KMS-11 (cell line): Measurements from ENCODE around the gene CRACDL.

Experiments used
- H2AFZ ChIP-seq: fragments of 200-600 bp; sonication (generic); 2 replicates; pipeline ENCODE4 v1.6.1; 2016; ENCODE audit warnings: antibody characterized with exemption, mixed run types, low read depth
- H3K27ac ChIP-seq: fragments of 200-600 bp; sonication (generic); 2 replicates; pipeline ENCODE4 v1.6.1; 2016; ENCODE audit warnings: mild to moderate bottlenecking, mixed run types
- H3K27me3 ChIP-seq: fragments of 200-600 bp; sonication (generic); 2 replicates; pipeline ENCODE4 v1.6.1; 2017; ENCODE audit warnings: mild to moderate bottlenecking, low read depth, mixed run types, moderate library complexity; ENCODE audit not compliant: insufficient read depth
- H3K36me3 ChIP-seq: fragments of 200-600 bp; sonication (generic); 2 replicates; pipeline ENCODE4 v1.6.1; 2017; ENCODE audit warnings: mild to moderate bottlenecking, mixed run types; ENCODE audit not compliant: insufficient read depth
- H3K4me1 ChIP-seq: fragments of 200-600 bp; sonication (generic); 2 replicates; pipeline ENCODE4 v1.6.1; 2016; ENCODE audit warnings: mild to moderate bottlenecking, low read depth, mixed run types; ENCODE audit not compliant: poor library complexity, severe bottlenecking
- H3K4me2 ChIP-seq: fragments of 200-600 bp; sonication (generic); 2 replicates; pipeline ENCODE4 v1.7.0; 2016; ENCODE audit warnings: mild to moderate bottlenecking, mixed run types
- H3K4me3 ChIP-seq: fragments of 200-600 bp; sonication (generic); IDR thresholded peaks from 2 replicates; pipeline ENCODE4 v1.6.1; 2017; ENCODE audit warnings: low read depth, low read length, mixed read lengths; ENCODE audit not compliant: insufficient read depth
- H3K79me2 ChIP-seq: fragments of 200-600 bp; sonication (generic); 2 replicates; pipeline ENCODE4 v1.6.1; 2016; ENCODE audit warnings: low read depth, mixed run types; ENCODE audit not compliant: insufficient read depth
- H3K9ac ChIP-seq: fragments of 200-600 bp; sonication (generic); 2 replicates; pipeline ENCODE4 v1.6.1; 2016; ENCODE audit warnings: mild to moderate bottlenecking, mixed run types
- H4K20me1 ChIP-seq: fragments of 200-600 bp; sonication (generic); 2 replicates; pipeline ENCODE4 v1.6.1; 2016; ENCODE audit warnings: mild to moderate bottlenecking, mixed run types; ENCODE audit not compliant: insufficient read depth
- CTCF ChIP-seq: fragments of 200-600 bp; sonication (generic); conservative IDR thresholded peaks from 2 replicates; pipeline ENCODE4 v1.6.1; 2017; ENCODE audit warnings: low read depth, mild to moderate bottlenecking, antibody characterized with exemption, low read length, moderate library complexity, mixed read lengths

Gene CRACDL

GRCh38 chr2:98893911-98894321, 42.1 kb downstream of the CRACDL start:
- H3K4me2 ChIP-seq, result no peak overlapping the region
- no peak for TF ChIP-seq CTCF
- H3K27ac ChIP-seq, result no peak overlapping the region
- no peak overlapping the region for H2AFZ ChIP-seq
- no peaks in the 10 kb centered on the region for H3K27me3 ChIP-seq
- H4K20me1 ChIP-seq, result no peaks in the 10 kb centered on the region
- H3K36me3 ChIP-seq, result no peaks in the 10 kb centered on the region
- H3K4me3 ChIP-seq, result no peak overlapping the region
- H3K4me1 ChIP-seq, result no peaks in the 10 kb centered on the region
- no peak overlapping the region for H3K9ac ChIP-seq
- no peaks in the 10 kb centered on the region for H3K79me2 ChIP-seq

- Histone ChIP-seq H3K4me3 (no peak overlapping the region), H3K4me2 (no peak overlapping the region), H3K9ac (no peak overlapping the region), H3K36me3 (no peaks in the 10 kb centered on the region), H2AFZ (no peak overlapping the region), H3K79me2 (no peaks in the 10 kb centered on the region), H3K27me3 (no peaks in the 10 kb centered on the region), H3K4me1 (no peaks in the 10 kb centered on the region), H4K20me1 (no peaks in the 10 kb centered on the region), H3K27ac (no peak overlapping the region)
- no peak for TF ChIP-seq CTCF
These were observed 43.2 kb downstream of the CRACDL start for GRCh38 chr2:98892871-98893270.

GRCh38 chr2:98891591-98891990, 44.4 kb downstream of the CRACDL start:
- no peaks in the 10 kb centered on the region for H3K27me3 ChIP-seq
- no peak overlapping the region for H3K27ac ChIP-seq
- no peak overlapping the region for H2AFZ ChIP-seq
- no peak overlapping the region for H3K4me2 ChIP-seq
- no peaks in the 10 kb centered on the region for H3K36me3 ChIP-seq
- no peak overlapping the region for H3K9ac ChIP-seq
- H3K79me2 ChIP-seq, result no peaks in the 10 kb centered on the region
- no peak overlapping the region for H3K4me3 ChIP-seq
- TF ChIP-seq CTCF, result no peak
- no peaks in the 10 kb centered on the region for H4K20me1 ChIP-seq
- H3K4me1 ChIP-seq, result no peaks in the 10 kb centered on the region

GRCh38 chr2:98886066-98886554, 49.9 kb downstream of the CRACDL start:
- Histone ChIP-seq H3K79me2 (no peaks in the 10 kb centered on the region), H2AFZ (no peak overlapping the region), H3K27me3 (no peaks in the 10 kb centered on the region), H4K20me1 (no peaks in the 10 kb centered on the region), H3K4me2 (no peak overlapping the region), H3K4me3 (no peak overlapping the region), H3K4me1 (no peaks in the 10 kb centered on the region), H3K9ac (no peak overlapping the region), H3K36me3 (no peaks in the 10 kb centered on the region), H3K27ac (no peak overlapping the region)
- TF ChIP-seq CTCF, result no peak
